HCT116 (cell line): Measurements from ENCODE around the gene OMP. TPM values are rescaled to one million over a fixed set of nuclear protein-coding genes. Genes with fewer than 3 reads are reported as not detected.

ENCODE experiments used
- ATAC-seq: fragments of 200-7000 bp; cut with Tn5 transposase; 2 replicates; pipeline ENCODE4 v1.9.1; 2020; ENCODE audit warnings: mild to moderate bottlenecking, moderate library complexity
- BruUV-seq: library from RNA; stranded (reverse); fragments of 400-500 nt; replicated peaks from 2 replicates; lab custom pipeline; 2021; lab: Mats Ljungman, UMichigan
- CTCF ChIA-PET: fragments of 300-600 bp; sonication (Branson Sonifier 250); formaldehyde crosslinking; loops from one replicate; lab custom pipeline; 2021; ENCODE audit warnings: antibody characterized with exemption; lab: Charles Lee
- POLR2A ChIA-PET: fragments of 300-600, 350-600 bp; sonication (Branson Sonifier 250); formaldehyde crosslinking; loops from one replicate; lab custom pipeline; 2021; ENCODE audit warnings: antibody characterized with exemption; lab: Charles Lee
- RAD21 ChIA-PET, 2 experiments: fragments of 300-600 bp; sonication (Branson Sonifier 250); formaldehyde crosslinking; loops; one replicate each; lab custom pipeline; 2023; ENCODE audit warnings: low total read pairs in 2 of 2; ENCODE audit not compliant: uncharacterized antibody in 2 of 2, unreplicated experiment in 2 of 2, low non-redundant PET in 1 of 2; lab: Charles Lee
- DNase-seq: peaks from one replicate; pipeline ENCODE4 v3.0.0-alpha.2; 2010; ENCODE audit warnings: low read depth, low spot score
- H2AFZ ChIP-seq: fragments of 200-600 bp; shearing (Covaris generic), sonication (generic); 2 replicates; pipeline ENCODE4 v1.6.1; 2017; ENCODE audit warnings: low read depth, mixed run types, mixed read lengths, antibody characterized with exemption, low read length; ENCODE audit not compliant: poor library complexity, severe bottlenecking
- H3K27ac ChIP-seq: 2 replicates; pipeline ENCODE4 v1.5.1; 2012; ENCODE audit warnings: low read depth, low read length
- H3K27me3 ChIP-seq: fragments of 200-600 bp; sonication (generic); 2 replicates; pipeline ENCODE4 v1.6.1; 2016; ENCODE audit warnings: mixed run types, low read length, mixed read lengths; ENCODE audit not compliant: insufficient read depth
- H3K36me3 ChIP-seq, 2 experiments: fragments of 200-500 bp in 1 of 2; fragments of 200-600 bp in 1 of 2; sonication (Bioruptor generic) in 1 of 2; sonication (generic) in 1 of 2; 2 replicates each; pipeline versions ENCODE4 v1.5.1 to v1.6.1; 2014 to 2016; ENCODE audit warnings: low read length in 2 of 2, inconsistent platforms in 1 of 2, mixed read lengths in 1 of 2, mixed run types in 1 of 2; ENCODE audit not compliant: insufficient read depth in 2 of 2, control insufficient read depth in 1 of 2
- H3K4me1 ChIP-seq, 2 experiments: fragments of 200-600 bp in 1 of 2; sonication (generic) in 1 of 2; 2 replicates each; pipeline versions ENCODE4 v1.5.1 to v1.6.1; 2012 to 2017; ENCODE audit warnings: low read length in 2 of 2, inconsistent platforms in 1 of 2, mild to moderate bottlenecking in 1 of 2, mixed read lengths in 1 of 2, mixed run types in 1 of 2, moderate library complexity in 1 of 2; ENCODE audit not compliant: insufficient read depth in 2 of 2, control insufficient read depth in 1 of 2
- H3K4me2 ChIP-seq: fragments of 200-600 bp; sonication (generic); 2 replicates; pipeline ENCODE4 v1.6.1; 2017; ENCODE audit warnings: mixed run types, low read length, mixed read lengths
- H3K4me3 ChIP-seq, 2 experiments: fragments of 200-600 bp in 1 of 2; sonication (generic) in 1 of 2; replicated peaks in 1 of 2; 2 replicates each; pipeline ENCODE4 v1.5.1; 2011 to 2016; ENCODE audit warnings: low read length in 2 of 2, control low read depth in 1 of 2, low read depth in 1 of 2, mild to moderate bottlenecking in 1 of 2, mixed read lengths in 1 of 2, mixed run types in 1 of 2
- H3K79me2 ChIP-seq: fragments of 200-600 bp; sonication (generic); 2 replicates; pipeline ENCODE4 v1.6.1; 2017; ENCODE audit warnings: mild to moderate bottlenecking, mixed run types, low read length, moderate library complexity, mixed read lengths; ENCODE audit not compliant: insufficient read depth
- H3K9ac ChIP-seq: fragments of 200-600 bp; sonication (generic); 2 replicates; pipeline ENCODE4 v1.6.1; 2016; ENCODE audit warnings: low read length, mixed read lengths
- H3K9me2 ChIP-seq: fragments of 200-600 bp; sonication (generic), shearing (Covaris generic); 2 replicates; pipeline ENCODE4 v1.6.1; 2017; ENCODE audit warnings: mixed run types, mild to moderate bottlenecking, moderate library complexity; ENCODE audit not compliant: insufficient read depth
- H3K9me3 ChIP-seq, 2 experiments: fragments of 200-500 bp in 1 of 2; fragments of 200-600 bp in 1 of 2; sonication (Bioruptor generic) in 1 of 2; sonication (generic) in 1 of 2; 2 replicates each; pipeline ENCODE4 v1.6.1; 2014 to 2017; ENCODE audit warnings: low read length in 2 of 2, mixed read lengths in 2 of 2, inconsistent platforms in 1 of 2, low read depth in 1 of 2, mild to moderate bottlenecking in 1 of 2, mixed run types in 1 of 2, moderate library complexity in 1 of 2; ENCODE audit not compliant: control insufficient read depth in 1 of 2, insufficient read depth in 1 of 2
- H4K20me1 ChIP-seq: fragments of 200-600 bp; sonication (generic), shearing (Covaris generic); 2 replicates; pipeline ENCODE4 v1.6.1; 2017; ENCODE audit warnings: mixed run types, mild to moderate bottlenecking, moderate library complexity; ENCODE audit not compliant: insufficient read depth
- EZH2 ChIP-seq: fragments of 200-600 bp; sonication (generic); IDR thresholded peaks from 2 replicates; pipeline ENCODE4 v1.6.1; 2017; ENCODE audit warnings: antibody characterized with exemption, mixed run types
- FOSL1 ChIP-seq: IDR thresholded peaks from 2 replicates; pipeline ENCODE4 v1.6.1; 2012; ENCODE audit warnings: low read depth
- JUND ChIP-seq: IDR thresholded peaks from 2 replicates; pipeline ENCODE4 v1.6.1; 2012
- SIN3A ChIP-seq: IDR thresholded peaks from 2 replicates; pipeline ENCODE4 v1.6.1; 2012; ENCODE audit warnings: low read depth
- SP1 ChIP-seq: IDR thresholded peaks from 2 replicates; pipeline ENCODE4 v1.6.1; 2012; ENCODE audit warnings: low read depth
- SRF ChIP-seq: IDR thresholded peaks from 2 replicates; pipeline ENCODE4 v1.6.1; 2012; ENCODE audit warnings: low read depth
- TCF7L2 ChIP-seq: IDR thresholded peaks from 2 replicates; pipeline ENCODE4 v1.7.0; 2011; ENCODE audit warnings: borderline replicate concordance, inconsistent platforms; ENCODE audit not compliant: insufficient read depth, insufficient read length; ENCODE audit errors: extremely low read depth
- ZFX ChIP-seq: fragments of 450-650 bp; IDR thresholded peaks from 2 replicates; pipeline ENCODE4 v1.6.1; 2017
- intact Hi-C: fragments of 100-400 bp; cut with micrococcal nuclease; formaldehyde crosslinking; loops from 2 replicates; pipeline ENCODE4 v1.10.0; 2022
- total RNA-seq: library from RNA; stranded (reverse); gene quantifications from one replicate; pipeline ENCODE4 v1.2.1, GENCODE V29; 2021; ENCODE audit not compliant: unreplicated experiment

OMP gene
- total RNA-seq, 1 experiment from 2014 or later: not detected

- Histone ChIP-seq H4K20me1 (no peaks in the 10 kb centered on the region), H3K9me3 (no peaks in the 10 kb centered on the region), H3K27me3 (no peaks in the 10 kb centered on the region), H3K79me2 (no peaks in the 10 kb centered on the region), H3K4me2 (peak overlapping the region; percentile 49), H3K9me2 (no peaks in the 10 kb centered on the region), H2AFZ (no peak overlapping the region), H3K36me3 (no peaks in the 10 kb centered on the region), H3K27ac (peak overlapping the region; percentile 68), H3K9ac (peak overlapping the region; percentile 40; the same call in 1 of the 2 replicates), H3K4me3 (no peak overlapping the region), H3K4me1 (peaks cover 25 to 32% of the 10 kb centered on the region in 2 experiments)
- RAD21 ChIA-PET: no interaction called here
- peak; percentile 50; the same call in 1 of the 2 replicates for ATAC-seq
- no TSS peak for BruUV-seq
- no peak for DNase-seq
- intact Hi-C loops: no loop called here
- CTCF ChIA-PET: interaction anchor here (1.3 to 3.5 kb wide), 4 partner anchors 12 to 53 kb away, joined by 3 to 17 read pairs (median 6); no protein-coding TSS in a partner anchor
- POLR2A ChIA-PET: interaction anchor here (0.8 to 1.5 kb wide), 3 partner anchors 27 to 39 kb away, joined by 3 read pairs; no protein-coding TSS in a partner anchor
- TF ChIP-seq SP1 (peak; percentile 33), EZH2 (no peak), JUND (no peak), FOSL1 (no peak), ZFX (no peak), SIN3A (no peak), TCF7L2 (no peak), SRF (no peak)
These were observed 28.4 kb upstream of the OMP start for GRCh38 chr11:77074205-77074604.

DNA sequence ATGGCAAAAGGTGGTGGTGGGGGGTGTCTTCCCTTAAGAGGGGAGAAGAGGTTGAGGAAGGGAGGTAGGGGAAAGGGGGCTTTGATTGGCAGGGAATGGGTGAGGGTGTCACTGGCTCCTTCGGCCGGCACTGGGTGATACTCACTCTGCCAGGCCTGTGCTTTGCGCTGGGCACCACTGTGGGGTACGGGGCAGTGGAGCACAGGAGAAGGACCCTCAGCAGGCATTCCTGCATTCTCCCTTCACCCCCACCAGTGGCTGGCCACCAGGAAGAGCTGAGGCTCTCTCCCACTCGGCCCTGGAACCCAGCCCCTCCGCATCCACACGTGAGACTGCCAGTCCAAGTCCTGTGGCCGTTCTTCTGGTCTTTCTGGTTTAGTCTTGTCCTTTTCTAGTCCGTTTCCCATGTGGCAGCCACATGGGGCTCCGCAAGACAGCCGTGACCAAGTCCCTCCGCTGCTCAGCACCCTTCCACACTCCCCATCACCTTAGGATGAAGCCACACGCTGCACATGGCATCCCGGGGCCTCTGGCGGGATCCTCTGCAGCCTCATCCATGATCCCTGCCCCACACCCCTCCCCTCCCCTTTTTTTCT is 27.9 kb upstream of the OMP start:
- Histone ChIP-seq H3K4me2 (peak overlapping the region; percentile 49), H3K9me3 (no peaks in the 10 kb centered on the region), H3K36me3 (no peaks in the 10 kb centered on the region), H3K9ac (no peak overlapping the region; the same call in 1 of the 2 replicates), H3K9me2 (no peaks in the 10 kb centered on the region), H3K27me3 (no peaks in the 10 kb centered on the region), H3K79me2 (no peaks in the 10 kb centered on the region), H3K4me3 (no peak overlapping the region), H2AFZ (no peak overlapping the region)
- intact Hi-C loops: no loop called here
- no peak for DNase-seq
- no TSS peak for BruUV-seq
- ChIA-PET POLR2A (interaction anchor here (0.8 kb wide), 1 partner anchor 26 kb away, joined by 3 read pairs; no protein-coding TSS in a partner anchor), RAD21 (no interaction called here)
- no peak for TF ChIP-seq FOSL1
- TF ChIP-seq, all 23 proteins: peak for 0
- no peak for ATAC-seq
- H4K20me1 ChIP-seq: no peaks in the 10 kb centered on the region
- CTCF ChIA-PET: interaction anchor here (0.7 to 3.5 kb wide), 2 partner anchors 8 to 16 kb away, joined by 3 to 17 read pairs; partner anchors contain the start of gene CAPN5
- peaks cover 25 to 32% of the 10 kb centered on the region in 2 experiments for H3K4me1 ChIP-seq
- H3K27ac ChIP-seq: peak overlapping the region; percentile 68; the same call in 1 of the 2 replicates
